ENCODE measurements around the gene EAPP. TPM values are rescaled to one million over a fixed set of nuclear protein-coding genes. Genes with fewer than 3 reads are reported as not detected.
"Not testable (repeated sequence)": the region's sequence is repeated elsewhere in the genome, so short reads cannot be mapped to it uniquely, and the experiment has no call there.

The EAPP gene
- total RNA-seq, 6 experiments from 2014 or later, result 15.1 to 20.4 (median 18.2) TPM

- no peak for DNase-seq
- Histone ChIP-seq H3K27ac (no peak overlapping the region), H3K36me3 (peaks cover 0 to 72% (median 24%) of the 10 kb centered on the region in 4 donors), H3K4me3 (no peak overlapping the region), H3K9me3 (no peaks in the 10 kb centered on the region), H3K4me1 (no peaks in the 10 kb centered on the region), H3K27me3 (no peaks in the 10 kb centered on the region)
- intact Hi-C loops (cut with DNase I), result no loop called here
- TF ChIP-seq POLR2A (IDR thresholded peaks at IDR 0.05) (no peak), CTCF (IDR thresholded peaks at IDR 0.05) (no peak)
- no peak for ATAC-seq
- 94% methylated on average over 3 of the region's 3 CpGs for WGBS (ENCODE audit: insufficient coverage, low coverage, low lambda C conversion rate, missing lambda C conversion rate)
These were observed 32.3 kb upstream of the EAPP start for GRCh38 chr14:34571771-34572170.

GRCh38 chr14:34569750-34570149, 30.2 kb upstream of the EAPP start:
- Histone ChIP-seq H3K27me3 (no peaks in the 10 kb centered on the region), H3K4me1 (no peaks in the 10 kb centered on the region), H3K36me3 (peaks cover 0 to 78% (median 26%) of the 10 kb centered on the region in 4 donors), H3K9me3 (no peaks in the 10 kb centered on the region), H3K4me3 (no peak overlapping the region), H3K27ac (no peak overlapping the region)
- intact Hi-C loops (cut with DNase I), result no loop called here
- 100% methylated on average over 4 of the region's 4 CpGs for WGBS (ENCODE audit: insufficient coverage, low coverage, low lambda C conversion rate, missing lambda C conversion rate)
- DNase-seq (no peak), ATAC-seq (no peak)
- TF ChIP-seq CTCF (IDR thresholded peaks at IDR 0.05) (no peak), POLR2A (IDR thresholded peaks at IDR 0.05) (no peak)

GRCh38 chr14:34568803-34569202, 29.3 kb upstream of the EAPP start:
- no peak for ATAC-seq
- peak in 1 of 3 donors; percentile 56 for DNase-seq
- Histone ChIP-seq H3K27me3 (no peaks in the 10 kb centered on the region), H3K9me3 (no peaks in the 10 kb centered on the region), H3K27ac (no peak overlapping the region), H3K4me1 (no peaks in the 10 kb centered on the region), H3K4me3 (no peak overlapping the region), H3K36me3 (peaks cover 0 to 75% (median 25%) of the 10 kb centered on the region in 4 donors)
- intact Hi-C loops (cut with DNase I), result no loop called here
- WGBS (ENCODE audit: insufficient coverage, low coverage, low lambda C conversion rate, missing lambda C conversion rate), result 98% methylated on average over 6 of the region's 13 CpGs
- no peak for TF ChIP-seq CTCF (IDR thresholded peaks at IDR 0.05)
- no peak for TF ChIP-seq POLR2A (IDR thresholded peaks at IDR 0.05)

GRCh38 chr14:34562776-34563150, 23.3 kb upstream of the EAPP start:
- peaks cover 0 to 41% (median 15%) of the 10 kb centered on the region in 4 donors for H3K36me3 ChIP-seq

GRCh38 chr14:34562037-34562775, 22.7 kb upstream of the EAPP start:
- peaks cover 0 to 36% (median 12%) of the 10 kb centered on the region in 4 donors for H3K36me3 ChIP-seq
- H3K4me3 ChIP-seq; intact Hi-C loops (cut with DNase I); ATAC-seq; H3K9me3 ChIP-seq; H3K27ac ChIP-seq; H3K27me3 ChIP-seq; DNase-seq; H3K4me1 ChIP-seq: not testable (repeated sequence)
- WGBS (ENCODE audit: insufficient coverage, low coverage, low lambda C conversion rate, missing lambda C conversion rate), result 91% methylated on average over 7 of the region's 8 CpGs

More at GRCh38 chr14:34562776-34563150, 23.3 kb upstream of the EAPP start:
- WGBS (ENCODE audit: insufficient coverage, low coverage, low lambda C conversion rate, missing lambda C conversion rate), result 82% methylated on average over 8 of the region's 8 CpGs
- no peak for DNase-seq
- no peaks in the 10 kb centered on the region for H3K27me3 ChIP-seq
- intact Hi-C loops (cut with DNase I), result no loop called here
- no peak overlapping the region for H3K4me3 ChIP-seq
- no peaks in the 10 kb centered on the region for H3K4me1 ChIP-seq
- no peaks in the 10 kb centered on the region for H3K9me3 ChIP-seq
- no peak for TF ChIP-seq POLR2A (IDR thresholded peaks at IDR 0.05)
- TF ChIP-seq CTCF (IDR thresholded peaks at IDR 0.05), result no peak
- ATAC-seq, result no peak
- no peak overlapping the region for H3K27ac ChIP-seq

GRCh38 chr14:34556498-34556829, 17.0 kb upstream of the EAPP start:
- H3K27me3 ChIP-seq; H3K9me3 ChIP-seq; H3K4me3 ChIP-seq; H3K4me1 ChIP-seq; H3K36me3 ChIP-seq; intact Hi-C loops (cut with DNase I); DNase-seq; H3K27ac ChIP-seq: not testable (repeated sequence)
- WGBS (ENCODE audit: insufficient coverage, low coverage, low lambda C conversion rate, missing lambda C conversion rate), result no CpG with 5 or more reads among the region's 35 CpGs
- peak; percentile 90 to 95 (median 91) for ATAC-seq

GRCh38 chr14:34555583-34556497, 16.3 kb upstream of the EAPP start:
- no CpG with 5 or more reads among the region's 49 CpGs for WGBS (ENCODE audit: insufficient coverage, low coverage, low lambda C conversion rate, missing lambda C conversion rate)
- H3K9me3 ChIP-seq; H3K36me3 ChIP-seq; DNase-seq; H3K27ac ChIP-seq; H3K4me1 ChIP-seq; H3K4me3 ChIP-seq; H3K27me3 ChIP-seq; intact Hi-C loops (cut with DNase I): not testable (repeated sequence)
- ATAC-seq, result peak; percentile 77 to 87 (median 84)
